Measurements from ENCODE around the gene SPATA21. TPM values are rescaled to one million over a fixed set of nuclear protein-coding genes. Genes with fewer than 3 reads are reported as not detected.

Gene SPATA21
- total and polyA plus RNA-seq, 4 donors: 0.08 to 0.42 TPM; not detected in 2

GRCh38 chr1:16375521-16376340 lies 61.5 kb downstream of the SPATA21 start:
- TF ChIP-seq FOXA1 (IDR thresholded peaks at IDR 0.05) (no peak), NR2F2 (IDR thresholded peaks at IDR 0.05) (peak; percentile 92), JUND (IDR thresholded peaks at IDR 0.05) (no peak), TAF1 (conservative IDR thresholded peaks at IDR 0.05) (no peak), SP1 (IDR thresholded peaks at IDR 0.05) (peak; percentile 21), FOXA2 (IDR thresholded peaks at IDR 0.05) (no peak)
- TF ChIP-seq, protein P1, sequence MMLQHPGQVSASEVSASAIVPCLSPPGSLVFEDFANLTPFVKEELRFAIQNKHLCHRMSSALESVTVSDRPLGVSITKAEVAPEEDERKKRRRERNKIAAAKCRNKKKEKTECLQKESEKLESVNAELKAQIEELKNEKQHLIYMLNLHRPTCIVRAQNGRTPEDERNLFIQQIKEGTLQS (IDR thresholded peaks at IDR 0.05): no peak
- TF ChIP-seq, protein P2, sequence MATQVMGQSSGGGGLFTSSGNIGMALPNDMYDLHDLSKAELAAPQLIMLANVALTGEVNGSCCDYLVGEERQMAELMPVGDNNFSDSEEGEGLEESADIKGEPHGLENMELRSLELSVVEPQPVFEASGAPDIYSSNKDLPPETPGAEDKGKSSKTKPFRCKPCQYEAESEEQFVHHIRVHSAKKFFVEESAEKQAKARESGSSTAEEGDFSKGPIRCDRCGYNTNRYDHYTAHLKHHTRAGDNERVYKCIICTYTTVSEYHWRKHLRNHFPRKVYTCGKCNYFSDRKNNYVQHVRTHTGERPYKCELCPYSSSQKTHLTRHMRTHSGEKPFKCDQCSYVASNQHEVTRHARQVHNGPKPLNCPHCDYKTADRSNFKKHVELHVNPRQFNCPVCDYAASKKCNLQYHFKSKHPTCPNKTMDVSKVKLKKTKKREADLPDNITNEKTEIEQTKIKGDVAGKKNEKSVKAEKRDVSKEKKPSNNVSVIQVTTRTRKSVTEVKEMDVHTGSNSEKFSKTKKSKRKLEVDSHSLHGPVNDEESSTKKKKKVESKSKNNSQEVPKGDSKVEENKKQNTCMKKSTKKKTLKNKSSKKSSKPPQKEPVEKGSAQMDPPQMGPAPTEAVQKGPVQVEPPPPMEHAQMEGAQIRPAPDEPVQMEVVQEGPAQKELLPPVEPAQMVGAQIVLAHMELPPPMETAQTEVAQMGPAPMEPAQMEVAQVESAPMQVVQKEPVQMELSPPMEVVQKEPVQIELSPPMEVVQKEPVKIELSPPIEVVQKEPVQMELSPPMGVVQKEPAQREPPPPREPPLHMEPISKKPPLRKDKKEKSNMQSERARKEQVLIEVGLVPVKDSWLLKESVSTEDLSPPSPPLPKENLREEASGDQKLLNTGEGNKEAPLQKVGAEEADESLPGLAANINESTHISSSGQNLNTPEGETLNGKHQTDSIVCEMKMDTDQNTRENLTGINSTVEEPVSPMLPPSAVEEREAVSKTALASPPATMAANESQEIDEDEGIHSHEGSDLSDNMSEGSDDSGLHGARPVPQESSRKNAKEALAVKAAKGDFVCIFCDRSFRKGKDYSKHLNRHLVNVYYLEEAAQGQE (IDR thresholded peaks at IDR 0.05): no peak
- Histone ChIP-seq H3K4me1 (ENCODE audit: control insufficient read depth in 4 of 4, insufficient read depth in 4 of 4, low read length in 3 of 4) (peaks cover 7 to 27% (median 21%) of the 10 kb centered on the region in 4 donors), H3K27ac (ENCODE audit: low read depth in 1 of 2, low read length in 2 of 2) (peak overlapping the region in 1 of 2 donors; percentile 46), H3K4me3 (ENCODE audit: low read depth in 1 of 3, low read length in 3 of 3) (no peak overlapping the region), H3K27me3 (ENCODE audit: control insufficient read depth in 4 of 4, insufficient read depth in 4 of 4, low read length in 3 of 4) (no peaks in the 10 kb centered on the region), H3K36me3 (ENCODE audit: control insufficient read depth in 4 of 4, insufficient read depth in 3 of 4, low read depth in 1 of 4, low read length in 3 of 4) (peaks cover 0 to 3% (median 0%) of the 10 kb centered on the region in 4 donors), H3K9me3 (ENCODE audit: control insufficient read depth in 4 of 4, low read length in 3 of 4) (no peaks in the 10 kb centered on the region), H3K9ac (ENCODE audit: low read depth in 1 of 2, low read length in 2 of 2) (no peak overlapping the region)
- 75% methylated on average over 15 of the region's 15 CpGs for WGBS
- DNase-seq (ENCODE audit: low spot score): no peak

DNA sequence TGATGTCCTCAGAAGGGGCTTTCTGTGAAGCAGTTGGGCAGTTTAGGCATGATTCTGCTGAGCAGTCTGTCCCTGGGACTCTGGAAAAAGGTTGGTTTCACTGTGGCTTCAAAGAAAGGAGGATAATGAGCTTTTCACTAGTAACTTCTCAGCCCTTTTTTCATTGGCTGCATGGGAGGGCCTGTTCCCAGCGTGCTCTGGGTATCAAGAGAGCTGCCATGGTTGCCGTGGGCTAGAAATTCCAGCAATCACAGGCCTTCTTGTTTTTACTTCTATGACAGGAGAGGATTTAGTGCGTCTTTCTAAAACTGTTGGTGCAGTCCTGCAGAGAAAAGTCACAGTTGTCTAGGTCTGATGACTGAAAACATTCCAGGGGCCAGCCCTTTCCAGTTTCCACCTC lies 63.0 kb downstream of the SPATA21 start:
- 90% methylated on average over 3 of the region's 3 CpGs for WGBS
- H3K27ac ChIP-seq (ENCODE audit: low read depth in 1 of 2, low read length in 2 of 2): no peak overlapping the region
- no peak for DNase-seq (ENCODE audit: low spot score)
- peaks cover 0 to 3% (median 0%) of the 10 kb centered on the region in 4 donors for H3K36me3 ChIP-seq (ENCODE audit: control insufficient read depth in 4 of 4, insufficient read depth in 3 of 4, low read depth in 1 of 4, low read length in 3 of 4)
- H3K27me3 ChIP-seq (ENCODE audit: control insufficient read depth in 4 of 4, insufficient read depth in 4 of 4, low read length in 3 of 4): no peaks in the 10 kb centered on the region
- H3K4me1 ChIP-seq (ENCODE audit: control insufficient read depth in 4 of 4, insufficient read depth in 4 of 4, low read length in 3 of 4): peaks cover 8 to 33% (median 22%) of the 10 kb centered on the region in 4 donors
- H3K9me3 ChIP-seq (ENCODE audit: control insufficient read depth in 4 of 4, low read length in 3 of 4): no peaks in the 10 kb centered on the region
- H3K9ac ChIP-seq (ENCODE audit: low read depth in 1 of 2, low read length in 2 of 2): no peak overlapping the region
- H3K4me3 ChIP-seq (ENCODE audit: low read depth in 1 of 3, low read length in 3 of 3): no peak overlapping the region
- TF ChIP-seq RAD21 (IDR thresholded peaks at IDR 0.05): no peak
- TF ChIP-seq TAF1 (conservative IDR thresholded peaks at IDR 0.05): no peak
- TF ChIP-seq, protein P1 (IDR thresholded peaks at IDR 0.05): no peak
- TF ChIP-seq NR2F2 (IDR thresholded peaks at IDR 0.05): no peak
- TF ChIP-seq FOXA2 (IDR thresholded peaks at IDR 0.05): no peak
- no peak for TF ChIP-seq RXRA (IDR thresholded peaks at IDR 0.05)
- TF ChIP-seq, protein P3, sequence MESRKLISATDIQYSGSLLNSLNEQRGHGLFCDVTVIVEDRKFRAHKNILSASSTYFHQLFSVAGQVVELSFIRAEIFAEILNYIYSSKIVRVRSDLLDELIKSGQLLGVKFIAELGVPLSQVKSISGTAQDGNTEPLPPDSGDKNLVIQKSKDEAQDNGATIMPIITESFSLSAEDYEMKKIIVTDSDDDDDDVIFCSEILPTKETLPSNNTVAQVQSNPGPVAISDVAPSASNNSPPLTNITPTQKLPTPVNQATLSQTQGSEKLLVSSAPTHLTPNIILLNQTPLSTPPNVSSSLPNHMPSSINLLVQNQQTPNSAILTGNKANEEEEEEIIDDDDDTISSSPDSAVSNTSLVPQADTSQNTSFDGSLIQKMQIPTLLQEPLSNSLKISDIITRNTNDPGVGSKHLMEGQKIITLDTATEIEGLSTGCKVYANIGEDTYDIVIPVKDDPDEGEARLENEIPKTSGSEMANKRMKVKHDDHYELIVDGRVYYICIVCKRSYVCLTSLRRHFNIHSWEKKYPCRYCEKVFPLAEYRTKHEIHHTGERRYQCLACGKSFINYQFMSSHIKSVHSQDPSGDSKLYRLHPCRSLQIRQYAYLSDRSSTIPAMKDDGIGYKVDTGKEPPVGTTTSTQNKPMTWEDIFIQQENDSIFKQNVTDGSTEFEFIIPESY (IDR thresholded peaks at IDR 0.05): no peak
- TF ChIP-seq, protein P2 (IDR thresholded peaks at IDR 0.05): no peak
- TF ChIP-seq, protein P4, sequence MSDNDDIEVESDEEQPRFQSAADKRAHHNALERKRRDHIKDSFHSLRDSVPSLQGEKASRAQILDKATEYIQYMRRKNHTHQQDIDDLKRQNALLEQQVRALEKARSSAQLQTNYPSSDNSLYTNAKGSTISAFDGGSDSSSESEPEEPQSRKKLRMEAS (IDR thresholded peaks at IDR 0.05): no peak
- no peak for TF ChIP-seq HNF4G (IDR thresholded peaks at IDR 0.05)
- no peak for TF ChIP-seq EGR1 (IDR thresholded peaks at IDR 0.05; ENCODE audit: low read depth in 2 of 2)
- no peak for TF ChIP-seq GABPA (IDR thresholded peaks at IDR 0.05 in 1 of 2, conservative IDR thresholded peaks at IDR 0.05 in 1 of 2)
- TF ChIP-seq FOXA1 (IDR thresholded peaks at IDR 0.05): no peak
